Measurements from ENCODE around the gene LCN6. TPM values are rescaled to one million over a fixed set of nuclear protein-coding genes. Genes with fewer than 3 reads are reported as not detected.

The LCN6 gene
- total and polyA plus RNA-seq, 9 of the 15 experiments (the other 6 are each of a cell fraction or from before 2014, with no cell fraction given) = 0.10 to 0.45 (median 0.37) TPM; not detected in 5

- peak overlapping the region; percentile 62; the same call in 1 of the 2 replicates for H2AFZ ChIP-seq (ENCODE audit: low read depth, low read length)
- no peak overlapping the region for H3K27ac ChIP-seq (ENCODE audit: extremely low read depth, low read depth, low read length)
- ChIA-PET POLR2A (interaction anchor here (0.6 to 1.8 kb wide), 6 partner anchors 8 to 572 kb away, joined by 3 to 4 read pairs (median 3); no protein-coding TSS in a partner anchor), CTCF (ENCODE audit: low intra/inter-chr PET ratio) (no interaction called here)
- 57% methylated on average over 10 of the region's 12 CpGs for WGBS (ENCODE audit: insufficient coverage, low coverage, missing lambda C conversion rate)
- BruUV-seq (replicated peaks) = no TSS peak
- H3K4me1 ChIP-seq (replicated peaks in 1 of 2; ENCODE audit: control insufficient read depth in 2 of 2, insufficient read depth in 2 of 2, low read length in 2 of 2) = peaks cover 17 to 21% of the 10 kb centered on the region in 2 experiments; a peak in 4 of 5 replicates
- no peak overlapping the region for H3K4me2 ChIP-seq (ENCODE audit: insufficient read depth, low read length)
- H3K9me3 ChIP-seq (replicated peaks; ENCODE audit: control insufficient read depth, insufficient read depth, low read depth, low read length) = no peaks in the 10 kb centered on the region
- TF ChIP-seq ZNF449 (CRISPR knock-in tag; IDR thresholded peaks at IDR 0.05) = no peak
- TF ChIP-seq NRF1 (conservative IDR thresholded peaks at IDR 0.05 in 1 of 2, IDR thresholded peaks at IDR 0.05 in 1 of 2) = no peak
- TF ChIP-seq SPI1 (IDR thresholded peaks at IDR 0.05; ENCODE audit: borderline replicate concordance, low read depth, low read length) = 0 out of 2 replicates have a peak, but pooled peaks have one; percentile 12
- H3K27me3 ChIP-seq (ENCODE audit: control insufficient read depth in 2 of 2, insufficient read depth in 2 of 2, low read length in 2 of 2) = no peaks in the 10 kb centered on the region
- H3K9me1 ChIP-seq (ENCODE audit: control insufficient read depth, insufficient read depth, low read length) = no peaks in the 10 kb centered on the region
- FAIRE-seq = peak; percentile 54
- H4K20me1 ChIP-seq (replicated peaks; ENCODE audit: control insufficient read depth, insufficient read depth, low read length) = no peaks in the 10 kb centered on the region
- H3K79me2 ChIP-seq (ENCODE audit: control insufficient read depth, insufficient read depth, low read length) = no peaks in the 10 kb centered on the region
- 0 out of 4 replicates have a peak overlapping the region, but pooled peaks of 1 of the 2 experiments have one; percentile 10 for H3K9ac ChIP-seq (ENCODE audit: insufficient read depth in 1 of 2, low read depth in 2 of 2, low read length in 2 of 2)
- H3K4me3 ChIP-seq = no peak overlapping the region
- H3K36me3 ChIP-seq (ENCODE audit: control insufficient read depth, insufficient read depth, low read length) = no peaks in the 10 kb centered on the region
- in situ Hi-C loops (cut with MboI) (no loop called here), intact Hi-C loops (cut with micrococcal nuclease) (no loop called here)
- no peak for DNase-seq (ENCODE audit: extremely low read depth in 1 of 4, low spot score in 3 of 4)
- ATAC-seq = no peak
Measured at GRCh38 chr9:136703276-136703860, 45.0 kb downstream of the LCN6 start.

All from K562 (cell line).